Endothelial cell of umbilical vein (primary cell): ENCODE measurements around the gene ARHGEF11. TPM values are rescaled to one million over a fixed set of nuclear protein-coding genes. Genes with fewer than 3 reads are reported as not detected.
A peak's percentile ranks its signal among the peaks of the same experiment; 100 is the strongest.

Source experiments
- BruUV-seq: library from RNA; stranded (reverse); fragments of 400-500 nt; replicated peaks from 2 replicates; lab custom pipeline; 2021; lab: Mats Ljungman, UMichigan
- CTCF ChIA-PET: fragments of 300-600, 350-600 bp; sonication (Branson Sonifier 250); formaldehyde crosslinking; loops from one replicate; lab custom pipeline; 2021; ENCODE audit warnings: antibody characterized with exemption, inconsistent platforms; lab: Charles Lee
- POLR2A ChIA-PET: fragments of 300-600, 350-600 bp; sonication (Branson Sonifier 250); formaldehyde crosslinking; loops from one replicate; lab custom pipeline; 2021; ENCODE audit warnings: antibody characterized with exemption, inconsistent platforms; lab: Charles Lee
- DNase-seq: peaks from one replicate; pipeline ENCODE4 v3.0.0-alpha.2; 2011; ENCODE audit warnings: low read depth, low spot score
- FAIRE-seq: peaks from 2 replicates; lab custom pipeline; 2011; peaks lifted over from hg19 to GRCh38; lab: Jason Lieb, UNC
- H2AFZ ChIP-seq: 2 replicates; pipeline ENCODE4 v1.6.0; 2012; ENCODE audit warnings: low read depth, low read length, control low read depth, inconsistent platforms
- H3K27ac ChIP-seq: 2 replicates; pipeline ENCODE4 v1.5.1; 2011; ENCODE audit warnings: low read depth, mild to moderate bottlenecking, control low read depth, low read length, moderate library complexity; ENCODE audit not compliant: insufficient read depth
- H3K27me3 ChIP-seq, 2 experiments: 2 replicates each; pipeline versions ENCODE4 v1.6.0 to v1.6.1; 2011; ENCODE audit warnings: low read length in 2 of 2, mixed read lengths in 1 of 2; ENCODE audit not compliant: control insufficient read depth in 2 of 2, insufficient read depth in 2 of 2
- H3K36me3 ChIP-seq, 2 experiments: 2 replicates in 1 of 2; 3 replicates in 1 of 2; pipeline ENCODE4 v1.5.1; 2011; ENCODE audit warnings: low read length in 2 of 2, mild to moderate bottlenecking in 1 of 2, moderate library complexity in 1 of 2; ENCODE audit not compliant: control insufficient read depth in 2 of 2, insufficient read depth in 2 of 2; ENCODE audit errors: extremely low read depth in 1 of 2
- H3K4me1 ChIP-seq: 3 replicates; pipeline ENCODE4 v1.5.1; 2011; ENCODE audit warnings: mild to moderate bottlenecking, low read length; ENCODE audit not compliant: control insufficient read depth, insufficient read depth; ENCODE audit errors: extremely low read depth
- H3K4me2 ChIP-seq: 2 replicates; pipeline ENCODE4 v1.6.1; 2011; ENCODE audit warnings: low read length, control low read depth, mixed read lengths; ENCODE audit not compliant: insufficient read depth
- H3K4me3 ChIP-seq, 3 experiments: fragments of 200-600 bp in 1 of 3; sonication (generic), shearing (Covaris generic) in 1 of 3; replicated peaks in 1 of 3; 2 replicates each; pipeline ENCODE4 v1.5.1; 2011 to 2016; ENCODE audit warnings: control low read depth in 3 of 3, low read length in 3 of 3, mild to moderate bottlenecking in 2 of 3, inconsistent platforms in 1 of 3, low read depth in 1 of 3, moderate library complexity in 1 of 3; ENCODE audit not compliant: insufficient read depth in 1 of 3
- H3K79me2 ChIP-seq: 2 replicates; pipeline ENCODE4 v1.6.0; 2012; ENCODE audit warnings: low read length, inconsistent platforms; ENCODE audit not compliant: control insufficient read depth, insufficient read depth
- H3K9ac ChIP-seq: replicated peaks from 2 replicates; pipeline ENCODE3; 2011; ENCODE audit warnings: low read length, control low read depth; ENCODE audit not compliant: insufficient read depth; ENCODE audit errors: extremely low read depth
- H3K9me1 ChIP-seq: replicated peaks from 3 replicates; pipeline ENCODE4 v1.6.0; 2011; ENCODE audit warnings: mild to moderate bottlenecking, low read length; ENCODE audit not compliant: control insufficient read depth, insufficient read depth; ENCODE audit errors: extremely low read depth
- H3K9me3 ChIP-seq: replicated peaks from 2 replicates; pipeline ENCODE4 v1.5.1; 2012; ENCODE audit warnings: low read length, inconsistent platforms; ENCODE audit not compliant: control insufficient read depth, insufficient read depth
- H4K20me1 ChIP-seq: replicated peaks from 2 replicates; pipeline ENCODE3; 2011; ENCODE audit warnings: mild to moderate bottlenecking, low read length; ENCODE audit not compliant: control insufficient read depth, insufficient read depth; ENCODE audit errors: extremely low read depth
- EZH2 ChIP-seq: IDR thresholded peaks from 2 replicates; pipeline ENCODE4 v1.6.1; 2012; ENCODE audit warnings: borderline replicate concordance, low read depth, mild to moderate bottlenecking, moderate library complexity, low read length, inconsistent platforms; ENCODE audit not compliant: severe bottlenecking
- FOS ChIP-seq: IDR thresholded peaks from 2 replicates; pipeline ENCODE4 v1.6.1; 2011; ENCODE audit warnings: mild to moderate bottlenecking, low read length, moderate library complexity, borderline replicate concordance; ENCODE audit not compliant: insufficient read depth
- JUN ChIP-seq: IDR thresholded peaks from 2 replicates; pipeline ENCODE4 v1.6.1; 2011; ENCODE audit warnings: borderline replicate concordance, low read depth; ENCODE audit not compliant: insufficient read length, insufficient read depth
- MYC ChIP-seq: IDR thresholded peaks from one replicate; pipeline ENCODE4 v1.6.1; 2011; ENCODE audit warnings: mild to moderate bottlenecking, low read depth, low read length
- POLR2A ChIP-seq: IDR thresholded peaks from 2 replicates; pipeline ENCODE4 v1.6.1; 2012; ENCODE audit warnings: low read depth, mild to moderate bottlenecking, control low read depth, low read length
- POLR2AphosphoS5 ChIP-seq: IDR thresholded peaks from 2 replicates; pipeline ENCODE4 v1.6.1; 2012; ENCODE audit warnings: low read depth, mild to moderate bottlenecking, control low read depth, low read length, moderate library complexity; ENCODE audit not compliant: insufficient read depth
- dilution Hi-C: fragments of 300-500 bp; cut with MboI; formaldehyde crosslinking; loops from one replicate; pipeline ENCODE4 v1.15.0; 2019; ENCODE audit warnings: low sequenced_read_pairs; ENCODE audit not compliant: extremely low pct_ligation_motif_present
- intact Hi-C: fragments of 100-400 bp; cut with micrococcal nuclease; formaldehyde crosslinking; loops from one replicate; pipeline ENCODE4 v1.10.0; 2022
- polyA plus RNA-seq, 4 experiments: library from polyadenylated mRNA; depleted of rRNA in 3 of 4; stranded (reverse) in 3 of 4; unstranded in 1 of 4; fragments of >200 nt; gene quantifications; 2 replicates each; pipeline versions ENCODE4 v1.2.1 to v1.2.3, GENCODE V29; 2011 to 2012; ENCODE audit warnings: missing spikeins in 1 of 4
- total RNA-seq: library from RNA; stranded (reverse); gene quantifications from 2 replicates; pipeline ENCODE4 v1.2.3, GENCODE V29; 2021
- TF ChIP-seq, protein P1 (sequence below): IDR thresholded peaks from 2 replicates; pipeline ENCODE4 v1.6.1; 2011; ENCODE audit not compliant: insufficient read depth, insufficient read length
- TF ChIP-seq, protein P2 (sequence below), 2 donors: IDR thresholded peaks; 1 replicate in 1 of 2; 2 replicates in 1 of 2; pipeline ENCODE4 v1.5.1; 2011; ENCODE audit warnings: low read length in 2 of 2, mild to moderate bottlenecking in 2 of 2, moderate library complexity in 2 of 2, control low read depth in 1 of 2, inconsistent platforms in 1 of 2, low read depth in 1 of 2; ENCODE audit not compliant: insufficient read depth in 1 of 2; ENCODE audit errors: extremely low read depth in 1 of 2

ARHGEF11 gene
- total and polyA plus RNA-seq, 2 donors (not counting 3 experiments of a cell fraction or from before 2014, with no cell fraction given), result 18.2 to 28.0 TPM

DNA sequence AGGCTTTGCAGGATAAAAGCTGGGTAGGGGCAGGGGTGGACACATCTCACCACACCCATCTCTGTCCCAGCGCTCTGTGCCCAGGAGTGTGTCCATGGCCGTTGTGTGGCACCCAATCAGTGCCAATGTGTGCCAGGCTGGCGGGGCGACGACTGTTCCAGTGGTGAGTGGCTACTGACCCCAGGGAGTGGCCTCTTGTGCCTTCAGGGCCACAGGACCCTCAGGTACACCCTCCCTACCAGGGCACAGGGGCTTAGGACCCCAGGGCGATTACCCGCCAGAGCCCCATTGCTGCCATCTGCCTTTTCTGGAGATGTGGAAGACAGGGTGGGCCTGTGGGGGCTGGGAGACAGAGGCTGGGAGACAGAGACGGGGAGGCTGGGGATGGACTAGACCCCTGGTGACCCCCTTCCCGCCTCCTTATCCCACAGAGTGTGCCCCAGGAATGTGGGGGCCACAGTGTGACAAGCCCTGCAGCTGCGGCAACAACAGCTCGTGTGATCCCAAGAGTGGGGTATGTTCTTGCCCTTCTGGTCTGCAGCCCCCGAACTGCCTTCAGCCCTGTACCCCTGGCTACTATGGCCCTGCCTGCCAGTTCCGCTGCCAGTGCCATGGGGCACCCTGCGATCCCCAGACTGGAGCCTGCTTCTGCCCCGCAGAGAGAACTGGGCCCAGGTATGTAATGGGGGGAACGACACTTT is 139.2 kb downstream of the ARHGEF11 start:
- H3K4me1 ChIP-seq, result peaks cover 57% of the 10 kb centered on the region
- no peaks in the 10 kb centered on the region for H3K27me3 ChIP-seq
- peak overlapping the region; percentile 76 for H3K27ac ChIP-seq
- H3K36me3 ChIP-seq, result peaks cover 19 to 48% of the 10 kb centered on the region in 2 experiments
- no peak overlapping the region for H3K4me3 ChIP-seq
- H4K20me1 ChIP-seq, result no peaks in the 10 kb centered on the region
- no peaks in the 10 kb centered on the region for H3K9me1 ChIP-seq
- no peaks in the 10 kb centered on the region for H3K9me3 ChIP-seq
- FAIRE-seq, result no peak
- intact Hi-C loops, result no loop called here
- no peak overlapping the region for H3K9ac ChIP-seq
- H2AFZ ChIP-seq, result no peak overlapping the region
- TF ChIP-seq EZH2, result no peak
- TF ChIP-seq MYC, result no peak
- TF ChIP-seq POLR2AphosphoS5, result no peak
- no peak for TF ChIP-seq FOS
- TF ChIP-seq, protein P1, sequence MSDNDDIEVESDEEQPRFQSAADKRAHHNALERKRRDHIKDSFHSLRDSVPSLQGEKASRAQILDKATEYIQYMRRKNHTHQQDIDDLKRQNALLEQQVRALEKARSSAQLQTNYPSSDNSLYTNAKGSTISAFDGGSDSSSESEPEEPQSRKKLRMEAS, result no peak
- no peak for TF ChIP-seq POLR2A
- TF ChIP-seq, protein P2, sequence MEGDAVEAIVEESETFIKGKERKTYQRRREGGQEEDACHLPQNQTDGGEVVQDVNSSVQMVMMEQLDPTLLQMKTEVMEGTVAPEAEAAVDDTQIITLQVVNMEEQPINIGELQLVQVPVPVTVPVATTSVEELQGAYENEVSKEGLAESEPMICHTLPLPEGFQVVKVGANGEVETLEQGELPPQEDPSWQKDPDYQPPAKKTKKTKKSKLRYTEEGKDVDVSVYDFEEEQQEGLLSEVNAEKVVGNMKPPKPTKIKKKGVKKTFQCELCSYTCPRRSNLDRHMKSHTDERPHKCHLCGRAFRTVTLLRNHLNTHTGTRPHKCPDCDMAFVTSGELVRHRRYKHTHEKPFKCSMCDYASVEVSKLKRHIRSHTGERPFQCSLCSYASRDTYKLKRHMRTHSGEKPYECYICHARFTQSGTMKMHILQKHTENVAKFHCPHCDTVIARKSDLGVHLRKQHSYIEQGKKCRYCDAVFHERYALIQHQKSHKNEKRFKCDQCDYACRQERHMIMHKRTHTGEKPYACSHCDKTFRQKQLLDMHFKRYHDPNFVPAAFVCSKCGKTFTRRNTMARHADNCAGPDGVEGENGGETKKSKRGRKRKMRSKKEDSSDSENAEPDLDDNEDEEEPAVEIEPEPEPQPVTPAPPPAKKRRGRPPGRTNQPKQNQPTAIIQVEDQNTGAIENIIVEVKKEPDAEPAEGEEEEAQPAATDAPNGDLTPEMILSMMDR (IDR thresholded peaks at IDR 0.05; ENCODE audit: extremely low read depth in 1 of 2, insufficient read depth in 1 of 2, low read depth in 1 of 2, low read length in 2 of 2), result no peak
- no peak for TF ChIP-seq JUN
- peaks cover 79% of the 10 kb centered on the region for H3K79me2 ChIP-seq
- no TSS peak for BruUV-seq
- POLR2A ChIA-PET, result no interaction called here
- dilution Hi-C loops, result no loop called here
- CTCF ChIA-PET, result no interaction called here
- no peak for DNase-seq
- H3K4me2 ChIP-seq, result no peak overlapping the region
